Measurements from ENCODE around the gene GNAS-AS1.

The GNAS-AS1 gene

GRCh38 chr20:58878399-58878798 is 27.7 kb upstream of the GNAS-AS1 start:
- TF ChIP-seq POLR2AphosphoS5 (IDR thresholded peaks at IDR 0.05; ENCODE audit: low read depth) (no peak), GABPA (IDR thresholded peaks at IDR 0.05; ENCODE audit: low read depth) (no peak), SPI1 (IDR thresholded peaks at IDR 0.05; ENCODE audit: borderline replicate concordance, low read depth) (no peak)
- TF ChIP-seq, protein P1, sequence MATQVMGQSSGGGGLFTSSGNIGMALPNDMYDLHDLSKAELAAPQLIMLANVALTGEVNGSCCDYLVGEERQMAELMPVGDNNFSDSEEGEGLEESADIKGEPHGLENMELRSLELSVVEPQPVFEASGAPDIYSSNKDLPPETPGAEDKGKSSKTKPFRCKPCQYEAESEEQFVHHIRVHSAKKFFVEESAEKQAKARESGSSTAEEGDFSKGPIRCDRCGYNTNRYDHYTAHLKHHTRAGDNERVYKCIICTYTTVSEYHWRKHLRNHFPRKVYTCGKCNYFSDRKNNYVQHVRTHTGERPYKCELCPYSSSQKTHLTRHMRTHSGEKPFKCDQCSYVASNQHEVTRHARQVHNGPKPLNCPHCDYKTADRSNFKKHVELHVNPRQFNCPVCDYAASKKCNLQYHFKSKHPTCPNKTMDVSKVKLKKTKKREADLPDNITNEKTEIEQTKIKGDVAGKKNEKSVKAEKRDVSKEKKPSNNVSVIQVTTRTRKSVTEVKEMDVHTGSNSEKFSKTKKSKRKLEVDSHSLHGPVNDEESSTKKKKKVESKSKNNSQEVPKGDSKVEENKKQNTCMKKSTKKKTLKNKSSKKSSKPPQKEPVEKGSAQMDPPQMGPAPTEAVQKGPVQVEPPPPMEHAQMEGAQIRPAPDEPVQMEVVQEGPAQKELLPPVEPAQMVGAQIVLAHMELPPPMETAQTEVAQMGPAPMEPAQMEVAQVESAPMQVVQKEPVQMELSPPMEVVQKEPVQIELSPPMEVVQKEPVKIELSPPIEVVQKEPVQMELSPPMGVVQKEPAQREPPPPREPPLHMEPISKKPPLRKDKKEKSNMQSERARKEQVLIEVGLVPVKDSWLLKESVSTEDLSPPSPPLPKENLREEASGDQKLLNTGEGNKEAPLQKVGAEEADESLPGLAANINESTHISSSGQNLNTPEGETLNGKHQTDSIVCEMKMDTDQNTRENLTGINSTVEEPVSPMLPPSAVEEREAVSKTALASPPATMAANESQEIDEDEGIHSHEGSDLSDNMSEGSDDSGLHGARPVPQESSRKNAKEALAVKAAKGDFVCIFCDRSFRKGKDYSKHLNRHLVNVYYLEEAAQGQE (IDR thresholded peaks at IDR 0.05; ENCODE audit: insufficient replicate concordance, low read depth), result no peak
- TF ChIP-seq, protein P2, sequence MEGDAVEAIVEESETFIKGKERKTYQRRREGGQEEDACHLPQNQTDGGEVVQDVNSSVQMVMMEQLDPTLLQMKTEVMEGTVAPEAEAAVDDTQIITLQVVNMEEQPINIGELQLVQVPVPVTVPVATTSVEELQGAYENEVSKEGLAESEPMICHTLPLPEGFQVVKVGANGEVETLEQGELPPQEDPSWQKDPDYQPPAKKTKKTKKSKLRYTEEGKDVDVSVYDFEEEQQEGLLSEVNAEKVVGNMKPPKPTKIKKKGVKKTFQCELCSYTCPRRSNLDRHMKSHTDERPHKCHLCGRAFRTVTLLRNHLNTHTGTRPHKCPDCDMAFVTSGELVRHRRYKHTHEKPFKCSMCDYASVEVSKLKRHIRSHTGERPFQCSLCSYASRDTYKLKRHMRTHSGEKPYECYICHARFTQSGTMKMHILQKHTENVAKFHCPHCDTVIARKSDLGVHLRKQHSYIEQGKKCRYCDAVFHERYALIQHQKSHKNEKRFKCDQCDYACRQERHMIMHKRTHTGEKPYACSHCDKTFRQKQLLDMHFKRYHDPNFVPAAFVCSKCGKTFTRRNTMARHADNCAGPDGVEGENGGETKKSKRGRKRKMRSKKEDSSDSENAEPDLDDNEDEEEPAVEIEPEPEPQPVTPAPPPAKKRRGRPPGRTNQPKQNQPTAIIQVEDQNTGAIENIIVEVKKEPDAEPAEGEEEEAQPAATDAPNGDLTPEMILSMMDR (IDR thresholded peaks at IDR 0.05; ENCODE audit: insufficient read depth, low read length), result no peak
- no peak overlapping the region for H3K27ac ChIP-seq (replicated peaks)
- no peak for DNase-seq (ENCODE audit: low read depth in 1 of 2, low spot score in 1 of 2)

DNA sequence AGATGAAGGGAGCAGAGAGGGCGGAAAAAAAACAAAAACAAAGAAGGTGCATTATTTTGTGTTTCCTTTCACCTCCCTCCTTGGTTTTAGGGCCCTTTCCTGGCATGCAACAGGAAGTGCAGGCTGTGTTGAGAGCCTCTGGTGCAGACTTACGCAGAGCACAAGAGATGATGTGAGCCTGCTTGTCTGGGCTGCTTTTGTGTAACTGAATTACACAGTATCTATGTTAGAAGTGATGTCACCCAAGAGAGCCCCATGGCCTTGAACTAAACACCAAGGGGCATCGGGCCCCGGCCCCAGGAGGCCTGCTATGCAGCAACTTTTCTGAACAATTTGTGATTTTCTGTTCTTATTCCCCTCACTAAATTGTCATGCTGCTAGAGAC is 27.3 kb upstream of the GNAS-AS1 start:
- TF ChIP-seq, protein P2 (IDR thresholded peaks at IDR 0.05; ENCODE audit: insufficient read depth, low read length), result no peak
- no peak overlapping the region for H3K4me3 ChIP-seq (replicated peaks; ENCODE audit: insufficient read depth, low read length)
- no peaks in the 10 kb centered on the region for H3K27me3 ChIP-seq (ENCODE audit: insufficient read depth, poor library complexity, severe bottlenecking)
- no peak for DNase-seq (ENCODE audit: low read depth in 1 of 2, low spot score in 1 of 2)
- H3K27ac ChIP-seq (replicated peaks), result no peak overlapping the region

More at GRCh38 chr20:58878399-58878798, 27.7 kb upstream of the GNAS-AS1 start:
- H3K27me3 ChIP-seq (ENCODE audit: insufficient read depth, poor library complexity, severe bottlenecking), result no peaks in the 10 kb centered on the region
- H3K4me3 ChIP-seq (replicated peaks; ENCODE audit: insufficient read depth, low read length), result no peak overlapping the region

- H3K27me3 ChIP-seq (ENCODE audit: insufficient read depth, poor library complexity, severe bottlenecking), result no peaks in the 10 kb centered on the region
- no peak overlapping the region for H3K27ac ChIP-seq (replicated peaks)
- no peak for DNase-seq (ENCODE audit: low read depth in 1 of 2, low spot score in 1 of 2)
- TF ChIP-seq GABPA (IDR thresholded peaks at IDR 0.05; ENCODE audit: low read depth), result no peak
- H3K4me3 ChIP-seq (replicated peaks; ENCODE audit: insufficient read depth, low read length), result no peak overlapping the region
These were observed 26.6 kb upstream of the GNAS-AS1 start for GRCh38 chr20:58877050-58877975.

DNA sequence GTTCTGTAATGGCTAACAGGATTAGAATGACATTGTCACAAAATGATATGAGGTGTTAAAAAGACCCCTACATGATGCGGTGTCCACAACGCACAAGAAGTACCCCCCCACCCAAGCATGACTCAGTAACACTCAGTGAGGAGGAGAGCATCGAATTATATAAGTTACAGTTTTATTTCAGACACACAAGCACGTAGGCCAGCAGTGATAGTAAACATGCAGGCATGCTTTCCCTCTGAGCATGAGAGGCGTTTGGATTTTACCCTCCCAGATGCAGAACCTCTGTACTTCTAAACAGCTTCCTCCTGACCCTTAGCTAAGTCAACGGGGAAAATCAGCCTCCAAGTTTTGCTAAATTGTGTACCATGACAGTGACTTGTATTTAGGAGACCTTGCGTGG is 25.7 kb upstream of the GNAS-AS1 start:
- no peak for DNase-seq (ENCODE audit: low read depth in 1 of 2, low spot score in 1 of 2)
- no peaks in the 10 kb centered on the region for H3K27me3 ChIP-seq (ENCODE audit: insufficient read depth, poor library complexity, severe bottlenecking)
- H3K4me3 ChIP-seq (replicated peaks; ENCODE audit: insufficient read depth, low read length), result no peak overlapping the region
- TF ChIP-seq, protein P2 (IDR thresholded peaks at IDR 0.05; ENCODE audit: insufficient read depth, low read length), result no peak
- TF ChIP-seq POLR2AphosphoS5 (IDR thresholded peaks at IDR 0.05; ENCODE audit: low read depth), result no peak
- TF ChIP-seq SPI1 (IDR thresholded peaks at IDR 0.05; ENCODE audit: borderline replicate concordance, low read depth), result no peak
- no peak for TF ChIP-seq GABPA (IDR thresholded peaks at IDR 0.05; ENCODE audit: low read depth)
- TF ChIP-seq, protein P1 (IDR thresholded peaks at IDR 0.05; ENCODE audit: insufficient replicate concordance, low read depth), result no peak
- H3K27ac ChIP-seq (replicated peaks), result no peak overlapping the region
